K562 (cell line): ENCODE measurements around the gene OSBPL7.

Experiments
- ARNT ChIP-seq, 2 experiments: fragments of 450-650 bp; IDR thresholded peaks; 2 replicates each; pipeline ENCODE4 v1.6.1; 2016; ENCODE audit warnings: mild to moderate bottlenecking in 1 of 2
- EP300 ChIP-seq: IDR thresholded peaks from 2 replicates; pipeline ENCODE4 v1.6.1; 2012; ENCODE audit warnings: low read length, improper control_type of control experiment
- HMGN3 ChIP-seq: IDR thresholded peaks from 2 replicates; pipeline ENCODE4 v1.6.1; 2011; ENCODE audit warnings: borderline replicate concordance, low read depth, mild to moderate bottlenecking, mixed read lengths, low read length; ENCODE audit not compliant: insufficient read length; ENCODE audit errors: extremely low read depth
- JUNB ChIP-seq: fragments of 450-650 bp; formaldehyde crosslinking; conservative IDR thresholded peaks from 2 replicates; pipeline ENCODE4 v1.4.0; 2020; ENCODE audit warnings: mild to moderate bottlenecking
- KDM5B ChIP-seq: fragments of 200-600 bp; sonication (generic); IDR thresholded peaks from 2 replicates; pipeline ENCODE4 v1.6.1; 2012; ENCODE audit warnings: low read depth, mild to moderate bottlenecking, moderate library complexity, low read length, control low read depth, inconsistent platforms; ENCODE audit not compliant: insufficient replicate concordance
- MAFK ChIP-seq: IDR thresholded peaks from 2 replicates; pipeline ENCODE4 v1.6.1; 2011; ENCODE audit warnings: low read length, improper control_type of control experiment
- YY1 ChIP-seq, 3 experiments: IDR thresholded peaks; 2 replicates each; pipeline ENCODE4 v1.6.1; 2011; ENCODE audit warnings: low read length in 2 of 3, mild to moderate bottlenecking in 2 of 3, moderate library complexity in 2 of 3, borderline replicate concordance in 1 of 3, control low read depth in 1 of 3, low read depth in 1 of 3; ENCODE audit not compliant: insufficient read depth in 3 of 3, insufficient replicate concordance in 2 of 3, control insufficient read depth in 1 of 3, insufficient read length in 1 of 3; ENCODE audit errors: extremely low read depth in 1 of 3
- ZNF133 ChIP-seq: fragments of 250-450 bp; sonication (Bioruptor Pico); IDR thresholded peaks from 2 replicates; pipeline ENCODE4 v1.4.0; 2020; ENCODE audit warnings: mild to moderate bottlenecking
- TF ChIP-seq, protein P1 (sequence below), 3 experiments: IDR thresholded peaks in 2 of 3; conservative IDR thresholded peaks in 1 of 3; 2 replicates each; pipeline ENCODE4 v1.5.1; 2011 to 2012; ENCODE audit warnings: low read length in 3 of 3, mild to moderate bottlenecking in 3 of 3, control low read depth in 2 of 3, improper control_type of control experiment in 1 of 3, inconsistent platforms in 1 of 3, low read depth in 1 of 3, mixed read lengths in 1 of 3, moderate library complexity in 1 of 3; ENCODE audit not compliant: insufficient read depth in 2 of 3
- TF ChIP-seq, protein P2 (sequence below), 2 experiments: fragments of 450-650 bp in 1 of 2; sonication (generic) in 1 of 2; formaldehyde crosslinking in 1 of 2; IDR thresholded peaks in 1 of 2; conservative IDR thresholded peaks in 1 of 2; 2 replicates each; pipeline versions ENCODE4 v1.6.1 to v1.8.1; 2016 to 2023; ENCODE audit warnings: mild to moderate bottlenecking in 2 of 2, moderate library complexity in 2 of 2, inconsistent platforms in 1 of 2, missing genetic modification reagents in 1 of 2
- TF ChIP-seq, protein P3 (sequence below): fragments of 250-450 bp; sonication (Bioruptor Pico); IDR thresholded peaks from 2 replicates; pipeline ENCODE4 v1.8.0; 2021; ENCODE audit warnings: moderate library complexity, mild to moderate bottlenecking, inconsistent platforms
- TF ChIP-seq, protein P4 (sequence below): sonication (generic); formaldehyde crosslinking; IDR thresholded peaks from 2 replicates; pipeline ENCODE4 v1.8.1; 2023; ENCODE audit warnings: mild to moderate bottlenecking, missing genetic modification reagents, moderate library complexity

GRCh38 chr17:47867813-47868533 lies 46.4 kb upstream of the OSBPL7 start:
- TF ChIP-seq, protein P1, sequence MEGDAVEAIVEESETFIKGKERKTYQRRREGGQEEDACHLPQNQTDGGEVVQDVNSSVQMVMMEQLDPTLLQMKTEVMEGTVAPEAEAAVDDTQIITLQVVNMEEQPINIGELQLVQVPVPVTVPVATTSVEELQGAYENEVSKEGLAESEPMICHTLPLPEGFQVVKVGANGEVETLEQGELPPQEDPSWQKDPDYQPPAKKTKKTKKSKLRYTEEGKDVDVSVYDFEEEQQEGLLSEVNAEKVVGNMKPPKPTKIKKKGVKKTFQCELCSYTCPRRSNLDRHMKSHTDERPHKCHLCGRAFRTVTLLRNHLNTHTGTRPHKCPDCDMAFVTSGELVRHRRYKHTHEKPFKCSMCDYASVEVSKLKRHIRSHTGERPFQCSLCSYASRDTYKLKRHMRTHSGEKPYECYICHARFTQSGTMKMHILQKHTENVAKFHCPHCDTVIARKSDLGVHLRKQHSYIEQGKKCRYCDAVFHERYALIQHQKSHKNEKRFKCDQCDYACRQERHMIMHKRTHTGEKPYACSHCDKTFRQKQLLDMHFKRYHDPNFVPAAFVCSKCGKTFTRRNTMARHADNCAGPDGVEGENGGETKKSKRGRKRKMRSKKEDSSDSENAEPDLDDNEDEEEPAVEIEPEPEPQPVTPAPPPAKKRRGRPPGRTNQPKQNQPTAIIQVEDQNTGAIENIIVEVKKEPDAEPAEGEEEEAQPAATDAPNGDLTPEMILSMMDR (IDR thresholded peaks at IDR 0.05 in 2 of 3, conservative IDR thresholded peaks at IDR 0.05 in 1 of 3; ENCODE audit: insufficient read depth in 2 of 3, low read depth in 1 of 3, low read length in 3 of 3): no peak
- TF ChIP-seq HMGN3: no peak
- no peak for TF ChIP-seq ARNT (IDR thresholded peaks at IDR 0.05)
- TF ChIP-seq JUNB: no peak
- TF ChIP-seq, protein P2, sequence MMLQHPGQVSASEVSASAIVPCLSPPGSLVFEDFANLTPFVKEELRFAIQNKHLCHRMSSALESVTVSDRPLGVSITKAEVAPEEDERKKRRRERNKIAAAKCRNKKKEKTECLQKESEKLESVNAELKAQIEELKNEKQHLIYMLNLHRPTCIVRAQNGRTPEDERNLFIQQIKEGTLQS (IDR thresholded peaks at IDR 0.05): no peak
- TF ChIP-seq, protein P2 (CRISPR knock-in tag; conservative IDR thresholded peaks at IDR 0.05): no peak
- TF ChIP-seq MAFK: no peak
- no peak for TF ChIP-seq KDM5B
- TF ChIP-seq ZNF133 (CRISPR knock-in tag): no peak
- TF ChIP-seq, protein P3, sequence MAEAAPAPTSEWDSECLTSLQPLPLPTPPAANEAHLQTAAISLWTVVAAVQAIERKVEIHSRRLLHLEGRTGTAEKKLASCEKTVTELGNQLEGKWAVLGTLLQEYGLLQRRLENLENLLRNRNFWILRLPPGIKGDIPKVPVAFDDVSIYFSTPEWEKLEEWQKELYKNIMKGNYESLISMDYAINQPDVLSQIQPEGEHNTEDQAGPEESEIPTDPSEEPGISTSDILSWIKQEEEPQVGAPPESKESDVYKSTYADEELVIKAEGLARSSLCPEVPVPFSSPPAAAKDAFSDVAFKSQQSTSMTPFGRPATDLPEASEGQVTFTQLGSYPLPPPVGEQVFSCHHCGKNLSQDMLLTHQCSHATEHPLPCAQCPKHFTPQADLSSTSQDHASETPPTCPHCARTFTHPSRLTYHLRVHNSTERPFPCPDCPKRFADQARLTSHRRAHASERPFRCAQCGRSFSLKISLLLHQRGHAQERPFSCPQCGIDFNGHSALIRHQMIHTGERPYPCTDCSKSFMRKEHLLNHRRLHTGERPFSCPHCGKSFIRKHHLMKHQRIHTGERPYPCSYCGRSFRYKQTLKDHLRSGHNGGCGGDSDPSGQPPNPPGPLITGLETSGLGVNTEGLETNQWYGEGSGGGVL: no peak
- TF ChIP-seq, protein P4, sequence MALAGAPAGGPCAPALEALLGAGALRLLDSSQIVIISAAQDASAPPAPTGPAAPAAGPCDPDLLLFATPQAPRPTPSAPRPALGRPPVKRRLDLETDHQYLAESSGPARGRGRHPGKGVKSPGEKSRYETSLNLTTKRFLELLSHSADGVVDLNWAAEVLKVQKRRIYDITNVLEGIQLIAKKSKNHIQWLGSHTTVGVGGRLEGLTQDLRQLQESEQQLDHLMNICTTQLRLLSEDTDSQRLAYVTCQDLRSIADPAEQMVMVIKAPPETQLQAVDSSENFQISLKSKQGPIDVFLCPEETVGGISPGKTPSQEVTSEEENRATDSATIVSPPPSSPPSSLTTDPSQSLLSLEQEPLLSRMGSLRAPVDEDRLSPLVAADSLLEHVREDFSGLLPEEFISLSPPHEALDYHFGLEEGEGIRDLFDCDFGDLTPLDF (CRISPR knock-in tag): no peak
- no peak for TF ChIP-seq YY1 (IDR thresholded peaks at IDR 0.05; ENCODE audit: borderline replicate concordance in 1 of 3, control insufficient read depth in 1 of 3, extremely low read depth in 1 of 3, insufficient read depth in 3 of 3, insufficient read length in 1 of 3, insufficient replicate concordance in 2 of 3, low read depth in 1 of 3, low read length in 2 of 3)
- no peak for TF ChIP-seq EP300
